Ishikawa (cell line): ENCODE results near the gene MR1.

Experiments used
- CEBPB ChIP-seq: IDR thresholded peaks from 2 replicates; pipeline ENCODE4 v1.6.1; 2012
- EGR1 ChIP-seq: IDR thresholded peaks from 2 replicates; pipeline ENCODE4 v1.6.1; 2012
- EP300 ChIP-seq: IDR thresholded peaks from 2 replicates; pipeline ENCODE4 v1.6.1; 2012; ENCODE audit warnings: borderline replicate concordance
- FOXM1 ChIP-seq: IDR thresholded peaks from 2 replicates; pipeline ENCODE4 v1.6.1; 2012; ENCODE audit warnings: low read depth, borderline replicate concordance
- MAX ChIP-seq: IDR thresholded peaks from 2 replicates; pipeline ENCODE4 v1.6.1; 2012
- NFIC ChIP-seq: IDR thresholded peaks from 2 replicates; pipeline ENCODE4 v1.6.1; 2012
- REST ChIP-seq: IDR thresholded peaks from 2 replicates; pipeline ENCODE4 v1.6.1; 2012; ENCODE audit warnings: low read depth, mild to moderate bottlenecking
- TAF1 ChIP-seq: IDR thresholded peaks from 2 replicates; pipeline ENCODE4 v1.6.1; 2012; ENCODE audit warnings: low read depth, mild to moderate bottlenecking
- TCF12 ChIP-seq: IDR thresholded peaks from 2 replicates; pipeline ENCODE4 v1.6.1; 2012; ENCODE audit warnings: low read depth

- no peak for TF ChIP-seq REST
- no peak for TF ChIP-seq EP300
- TF ChIP-seq MAX: no peak
- TF ChIP-seq EGR1: no peak
- no peak for TF ChIP-seq TAF1
- TF ChIP-seq TCF12: no peak
- TF ChIP-seq NFIC: no peak
- no peak for TF ChIP-seq CEBPB
- TF ChIP-seq FOXM1: no peak
Measured at GRCh38 chr1:181059435-181059834, 25.7 kb downstream of the MR1 start.
